Upper lobe of left lung (tissue), 4 donors: Measurements from ENCODE around the gene IGSF8.

Experiments
- EP300 ChIP-seq, 4 donors: sonication (generic); formaldehyde crosslinking; IDR thresholded peaks; one replicate each; pipeline ENCODE4 v1.5.1; 2017; ENCODE audit warnings: antibody characterized with exemption in 4 of 4, control low read depth in 2 of 4
- TF ChIP-seq, protein P1 (sequence below), 6 experiments: fragments of 450-650 bp in 4 of 6; fragments of 200-600 bp in 2 of 6; sonication (generic) in 2 of 6; IDR thresholded peaks; one replicate each; pipeline ENCODE4 v1.5.1; 2016 to 2019; ENCODE audit warnings: antibody characterized with exemption in 6 of 6

DNA sequence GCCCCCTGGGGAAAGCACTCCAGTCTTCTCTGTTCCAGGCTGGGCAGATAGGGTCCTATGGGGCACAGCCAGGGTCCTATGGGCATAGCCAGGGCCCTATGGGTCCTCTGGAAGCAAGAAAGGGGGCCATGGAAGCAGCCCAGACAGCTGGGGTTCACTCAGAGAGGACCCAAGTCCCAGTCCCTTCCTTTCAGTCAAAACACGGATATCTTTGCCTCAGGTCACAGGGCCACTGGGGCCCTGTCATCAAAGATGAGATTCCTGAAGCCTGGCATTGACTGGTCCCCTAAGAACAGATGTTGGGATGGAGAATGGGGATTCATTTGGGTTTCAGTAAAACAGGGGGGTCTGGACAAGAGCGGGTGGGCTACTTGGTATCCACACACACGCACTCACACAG, 8.5 kb downstream of the IGSF8 start:
- TF ChIP-seq, protein P1, sequence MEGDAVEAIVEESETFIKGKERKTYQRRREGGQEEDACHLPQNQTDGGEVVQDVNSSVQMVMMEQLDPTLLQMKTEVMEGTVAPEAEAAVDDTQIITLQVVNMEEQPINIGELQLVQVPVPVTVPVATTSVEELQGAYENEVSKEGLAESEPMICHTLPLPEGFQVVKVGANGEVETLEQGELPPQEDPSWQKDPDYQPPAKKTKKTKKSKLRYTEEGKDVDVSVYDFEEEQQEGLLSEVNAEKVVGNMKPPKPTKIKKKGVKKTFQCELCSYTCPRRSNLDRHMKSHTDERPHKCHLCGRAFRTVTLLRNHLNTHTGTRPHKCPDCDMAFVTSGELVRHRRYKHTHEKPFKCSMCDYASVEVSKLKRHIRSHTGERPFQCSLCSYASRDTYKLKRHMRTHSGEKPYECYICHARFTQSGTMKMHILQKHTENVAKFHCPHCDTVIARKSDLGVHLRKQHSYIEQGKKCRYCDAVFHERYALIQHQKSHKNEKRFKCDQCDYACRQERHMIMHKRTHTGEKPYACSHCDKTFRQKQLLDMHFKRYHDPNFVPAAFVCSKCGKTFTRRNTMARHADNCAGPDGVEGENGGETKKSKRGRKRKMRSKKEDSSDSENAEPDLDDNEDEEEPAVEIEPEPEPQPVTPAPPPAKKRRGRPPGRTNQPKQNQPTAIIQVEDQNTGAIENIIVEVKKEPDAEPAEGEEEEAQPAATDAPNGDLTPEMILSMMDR (IDR thresholded peaks at IDR 0.05): no peak
- TF ChIP-seq EP300 (IDR thresholded peaks at IDR 0.05): no peak
